Fibroblast of the aortic adventitia (primary cell): ENCODE measurements around the gene CBFA2T2. TPM values are rescaled to one million over a fixed set of nuclear protein-coding genes. Genes with fewer than 3 reads are reported as not detected.
"Not testable (repeated sequence)": the region's sequence is repeated elsewhere in the genome, so short reads cannot be mapped to it uniquely, and the experiment has no call there.

Experiments
- DNase-seq: peaks from one replicate; pipeline ENCODE4 v3.0.0-alpha.2; 2010; ENCODE audit warnings: low read depth
- H3K4me3 ChIP-seq: 2 replicates; pipeline ENCODE4 v1.5.1; 2011; ENCODE audit warnings: low read depth, mild to moderate bottlenecking, control low read depth, low read length, moderate library complexity
- total RNA-seq: library from RNA; depleted of rRNA; stranded (reverse); fragments of >200 nt; gene quantifications from 2 replicates; pipeline ENCODE4 v1.2.3, GENCODE V29; 2012; ENCODE audit warnings: low replicate concordance
- TF ChIP-seq, protein P1 (sequence below): IDR thresholded peaks from 2 replicates; pipeline ENCODE4 v1.5.1; 2011; ENCODE audit warnings: mild to moderate bottlenecking, low read length, control low read depth, inconsistent platforms; ENCODE audit not compliant: insufficient read depth

The CBFA2T2 gene
- total RNA-seq, 1 donor, result 11.7 TPM

DNA sequence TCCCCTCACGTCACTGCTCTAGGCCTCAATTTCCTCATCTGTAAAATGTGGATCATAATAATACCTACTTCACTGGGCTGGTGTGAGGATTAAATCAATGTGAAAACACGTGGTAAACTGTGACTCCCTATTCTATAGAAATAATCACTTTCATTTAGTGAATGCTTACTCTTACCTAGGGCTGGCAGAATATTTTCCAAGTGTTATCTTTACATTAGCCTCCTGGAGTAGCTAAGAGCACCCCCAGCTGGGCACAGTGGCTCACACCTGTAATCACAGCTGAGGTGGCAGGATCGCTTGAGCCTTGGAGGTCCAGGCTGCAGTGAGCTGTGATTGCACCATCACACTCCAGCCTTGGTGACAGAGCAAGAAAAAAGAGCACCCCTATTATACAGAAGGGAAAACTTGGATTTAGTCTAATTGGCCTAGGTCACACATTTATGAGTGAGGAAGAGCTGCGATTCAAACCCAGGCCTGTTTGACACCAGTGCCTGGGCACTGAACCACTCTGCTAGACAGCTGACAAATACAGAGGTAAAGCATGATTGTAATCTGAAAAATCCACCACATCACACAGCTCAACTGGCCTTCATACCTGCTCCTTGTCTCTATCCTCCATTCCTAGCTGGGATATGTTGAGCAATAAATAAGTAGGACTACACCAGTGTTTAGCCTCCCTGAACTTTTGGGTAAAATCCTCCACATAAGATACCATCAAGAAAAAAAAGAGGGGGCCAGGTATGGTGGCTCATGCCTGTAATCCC lies 44.9 kb upstream of the CBFA2T2 start:
- no peak for DNase-seq
- TF ChIP-seq, protein P1, sequence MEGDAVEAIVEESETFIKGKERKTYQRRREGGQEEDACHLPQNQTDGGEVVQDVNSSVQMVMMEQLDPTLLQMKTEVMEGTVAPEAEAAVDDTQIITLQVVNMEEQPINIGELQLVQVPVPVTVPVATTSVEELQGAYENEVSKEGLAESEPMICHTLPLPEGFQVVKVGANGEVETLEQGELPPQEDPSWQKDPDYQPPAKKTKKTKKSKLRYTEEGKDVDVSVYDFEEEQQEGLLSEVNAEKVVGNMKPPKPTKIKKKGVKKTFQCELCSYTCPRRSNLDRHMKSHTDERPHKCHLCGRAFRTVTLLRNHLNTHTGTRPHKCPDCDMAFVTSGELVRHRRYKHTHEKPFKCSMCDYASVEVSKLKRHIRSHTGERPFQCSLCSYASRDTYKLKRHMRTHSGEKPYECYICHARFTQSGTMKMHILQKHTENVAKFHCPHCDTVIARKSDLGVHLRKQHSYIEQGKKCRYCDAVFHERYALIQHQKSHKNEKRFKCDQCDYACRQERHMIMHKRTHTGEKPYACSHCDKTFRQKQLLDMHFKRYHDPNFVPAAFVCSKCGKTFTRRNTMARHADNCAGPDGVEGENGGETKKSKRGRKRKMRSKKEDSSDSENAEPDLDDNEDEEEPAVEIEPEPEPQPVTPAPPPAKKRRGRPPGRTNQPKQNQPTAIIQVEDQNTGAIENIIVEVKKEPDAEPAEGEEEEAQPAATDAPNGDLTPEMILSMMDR, result peak; percentile 24
- H3K4me3 ChIP-seq, result no peak overlapping the region

DNA sequence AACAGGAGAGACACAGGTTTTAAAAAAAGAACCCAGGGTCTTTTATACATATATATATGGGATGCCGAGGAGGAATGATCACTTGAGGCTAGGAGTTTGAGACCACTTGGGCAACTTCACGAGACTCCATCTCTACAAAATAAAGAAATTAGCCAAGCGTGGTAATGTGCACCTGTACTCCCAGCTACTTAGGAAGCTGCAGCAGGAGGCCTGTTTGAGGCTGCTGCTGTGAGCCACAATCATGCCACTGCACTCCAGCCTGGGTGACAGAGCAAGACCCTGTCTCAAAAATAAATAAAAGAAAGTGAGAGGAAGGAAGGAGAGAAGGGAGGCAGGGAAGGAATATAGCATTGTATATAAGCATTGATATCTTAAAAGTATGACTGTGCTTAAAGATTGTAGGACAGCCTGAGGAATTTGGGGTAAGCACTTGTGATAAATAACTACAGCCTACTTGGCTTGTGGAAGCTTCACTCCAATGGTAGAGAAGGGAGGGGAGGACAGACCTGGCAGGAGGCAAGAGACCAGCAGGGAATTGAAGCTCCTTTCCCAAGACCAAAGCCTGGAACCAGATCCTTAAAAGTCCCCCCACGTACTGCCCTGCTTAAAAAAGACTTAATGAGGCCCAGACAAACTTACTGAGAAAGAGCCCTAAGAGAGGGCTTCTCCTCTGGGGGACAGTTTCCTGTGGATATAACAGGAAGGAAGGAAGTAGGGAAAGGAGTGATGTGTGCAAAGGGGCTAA lies 43.8 kb upstream of the CBFA2T2 start:
- DNase-seq, result no peak
- TF ChIP-seq, protein P1, result no peak
- H3K4me3 ChIP-seq, result no peak overlapping the region

DNA sequence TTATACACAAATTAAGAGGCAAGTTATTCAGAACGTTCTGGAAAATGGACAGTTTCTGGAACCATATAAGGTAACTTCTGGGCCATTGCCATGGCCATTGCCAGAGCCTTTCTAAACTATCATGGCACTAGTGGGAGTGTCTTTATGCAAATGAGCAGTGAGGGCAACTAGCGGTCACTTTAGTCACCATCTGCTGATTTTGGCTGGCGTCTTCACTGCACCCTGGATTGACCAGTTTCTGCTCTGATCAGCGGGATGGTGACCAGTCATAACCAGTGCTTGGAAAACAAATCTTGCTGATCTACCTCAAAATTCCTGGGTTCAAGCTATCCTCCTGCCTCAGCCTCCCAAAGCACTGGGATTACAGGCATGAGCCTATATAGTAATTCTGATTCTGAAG lies 39.0 kb upstream of the CBFA2T2 start:
- DNase-seq, result no peak
- TF ChIP-seq, protein P1, result no peak
- H3K4me3 ChIP-seq, result no peak overlapping the region

DNA sequence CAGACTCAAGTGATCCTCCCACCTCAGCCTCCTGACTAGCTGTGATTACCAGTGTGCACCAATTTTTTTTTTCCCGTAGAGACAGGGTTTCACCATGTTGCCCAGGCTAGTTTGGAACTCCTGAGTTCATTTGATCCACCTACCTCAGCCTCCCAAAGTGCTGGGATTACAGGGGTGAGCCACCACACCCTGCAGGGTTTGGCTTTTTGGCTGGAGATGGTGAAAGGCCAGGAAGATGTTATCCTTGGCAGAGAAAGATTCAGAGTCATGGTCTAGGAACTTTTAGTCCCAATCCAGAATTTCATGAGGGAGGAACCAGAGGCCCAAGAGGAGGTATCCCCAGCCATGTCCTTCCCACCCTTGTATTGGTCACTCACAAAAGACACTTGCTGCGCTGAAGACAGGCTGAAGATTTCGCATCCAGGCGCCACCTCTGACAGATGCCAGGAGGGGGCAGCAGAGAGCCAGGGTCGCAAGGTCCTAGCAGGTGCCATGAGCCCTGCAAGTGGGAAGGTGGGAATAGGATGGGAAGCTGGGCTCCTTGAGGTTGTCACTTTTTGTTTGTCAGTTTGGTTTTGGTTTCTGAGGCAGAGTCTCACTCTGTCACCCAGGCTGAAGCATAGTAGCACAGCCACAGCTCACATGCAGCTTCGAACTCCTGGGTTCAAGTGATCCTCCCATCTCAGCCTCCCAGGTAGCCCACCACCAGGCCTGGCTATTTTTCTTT lies 32.8 kb upstream of the CBFA2T2 start:
- DNase-seq, result peak; percentile 77
- not testable (repeated sequence) for H3K4me3 ChIP-seq
- TF ChIP-seq, protein P1, result peak; percentile 97

DNA sequence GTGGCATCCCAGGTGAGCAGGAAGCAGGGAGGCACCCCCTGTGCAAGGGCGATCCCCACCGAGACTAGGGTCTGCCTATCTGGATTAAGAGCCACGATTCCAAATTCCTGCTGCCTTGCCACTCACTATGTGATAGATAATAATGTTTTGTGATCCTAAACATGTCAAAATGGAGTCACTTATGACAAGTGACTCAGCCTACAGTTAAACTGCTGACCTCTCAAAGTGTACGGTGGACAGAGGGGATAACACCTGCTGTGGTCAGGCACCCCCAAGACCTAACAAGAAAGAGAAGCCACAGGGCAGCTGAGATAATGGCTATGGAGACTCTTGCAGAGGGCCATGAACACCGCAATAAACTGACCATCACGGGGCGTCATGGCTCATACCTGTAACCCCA lies 30.3 kb upstream of the CBFA2T2 start:
- DNase-seq, result no peak
- no peak overlapping the region for H3K4me3 ChIP-seq
- TF ChIP-seq, protein P1, result no peak

DNA sequence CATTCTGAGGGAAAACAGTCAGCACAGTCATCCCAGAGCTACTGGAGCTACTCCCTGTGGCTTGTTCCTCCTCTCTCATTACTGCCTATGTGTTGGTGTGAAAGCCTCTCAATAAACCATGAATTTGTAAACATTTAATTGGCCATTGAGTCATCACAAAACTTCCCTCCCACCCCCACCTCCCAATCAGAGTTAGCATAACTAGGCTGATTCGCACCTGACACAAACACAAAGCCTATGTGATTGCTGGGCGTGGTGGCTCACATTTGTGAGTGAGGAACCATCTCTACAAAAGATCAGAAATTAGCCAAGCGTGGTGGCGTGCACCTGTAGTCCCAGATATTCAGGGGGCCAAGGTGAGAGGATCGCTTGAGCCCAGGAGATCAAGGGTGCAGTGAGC lies 29.2 kb upstream of the CBFA2T2 start:
- no peak overlapping the region for H3K4me3 ChIP-seq
- no peak for DNase-seq
- TF ChIP-seq, protein P1, result no peak
